OCI-LY7 (cell line): ENCODE data around the gene GBX2.

Experiments used
- EZH2phosphoT487 ChIP-seq: fragments of 200-600 bp; sonication (generic); IDR thresholded peaks from 2 replicates; pipeline ENCODE4 v1.6.1; 2018; ENCODE audit warnings: low read depth, borderline replicate concordance, mild to moderate bottlenecking, mixed run types, antibody characterized with exemption, low read length, moderate library complexity, mixed read lengths
- TF ChIP-seq, protein P1 (sequence below): fragments of 200-600 bp; sonication (generic); conservative IDR thresholded peaks from 2 replicates; pipeline ENCODE4 v1.5.1; 2014; ENCODE audit warnings: mild to moderate bottlenecking, antibody characterized with exemption, low read length, moderate library complexity, mixed read lengths

DNA sequence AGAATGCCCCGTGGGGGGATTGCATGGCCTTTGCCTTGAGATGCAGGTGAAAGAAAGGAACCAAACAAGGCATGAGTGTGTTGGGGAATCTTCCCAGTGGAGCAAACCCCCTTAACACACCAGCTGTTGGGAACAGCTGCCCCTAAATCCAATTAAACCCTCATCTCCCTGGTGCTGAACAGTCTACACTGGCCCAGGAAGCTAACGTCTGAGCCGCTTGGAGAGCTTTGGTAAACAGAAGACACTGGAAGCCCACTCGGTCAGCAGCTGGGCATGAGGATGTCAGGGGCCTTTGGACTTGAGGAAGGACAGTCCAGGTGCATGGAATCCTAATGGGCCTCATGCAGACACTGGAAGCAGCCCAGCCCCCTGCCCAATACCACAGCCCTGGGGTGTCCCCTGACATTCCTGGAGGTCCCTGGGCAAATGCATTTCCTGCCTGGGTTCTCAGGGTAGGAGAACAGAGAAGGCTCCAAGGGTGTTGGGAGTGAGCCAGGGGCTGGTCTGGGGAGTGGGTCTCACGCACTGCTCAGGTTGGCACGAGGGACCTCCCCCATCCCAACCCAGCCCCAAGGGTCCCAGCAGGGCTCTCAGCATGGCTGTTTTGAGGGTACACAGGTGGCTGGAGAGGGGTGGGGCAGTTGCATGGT is 37.7 kb downstream of the GBX2 start:
- TF ChIP-seq, protein P1, sequence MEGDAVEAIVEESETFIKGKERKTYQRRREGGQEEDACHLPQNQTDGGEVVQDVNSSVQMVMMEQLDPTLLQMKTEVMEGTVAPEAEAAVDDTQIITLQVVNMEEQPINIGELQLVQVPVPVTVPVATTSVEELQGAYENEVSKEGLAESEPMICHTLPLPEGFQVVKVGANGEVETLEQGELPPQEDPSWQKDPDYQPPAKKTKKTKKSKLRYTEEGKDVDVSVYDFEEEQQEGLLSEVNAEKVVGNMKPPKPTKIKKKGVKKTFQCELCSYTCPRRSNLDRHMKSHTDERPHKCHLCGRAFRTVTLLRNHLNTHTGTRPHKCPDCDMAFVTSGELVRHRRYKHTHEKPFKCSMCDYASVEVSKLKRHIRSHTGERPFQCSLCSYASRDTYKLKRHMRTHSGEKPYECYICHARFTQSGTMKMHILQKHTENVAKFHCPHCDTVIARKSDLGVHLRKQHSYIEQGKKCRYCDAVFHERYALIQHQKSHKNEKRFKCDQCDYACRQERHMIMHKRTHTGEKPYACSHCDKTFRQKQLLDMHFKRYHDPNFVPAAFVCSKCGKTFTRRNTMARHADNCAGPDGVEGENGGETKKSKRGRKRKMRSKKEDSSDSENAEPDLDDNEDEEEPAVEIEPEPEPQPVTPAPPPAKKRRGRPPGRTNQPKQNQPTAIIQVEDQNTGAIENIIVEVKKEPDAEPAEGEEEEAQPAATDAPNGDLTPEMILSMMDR, result no peak
- TF ChIP-seq EZH2phosphoT487, result no peak
